ENCODE data around the gene SPTBN1. TPM values are rescaled to one million over a fixed set of nuclear protein-coding genes. Genes with fewer than 3 reads are reported as not detected.

The SPTBN1 gene
- total RNA-seq, 1 donor from 2014 or later: 224 TPM

DNA sequence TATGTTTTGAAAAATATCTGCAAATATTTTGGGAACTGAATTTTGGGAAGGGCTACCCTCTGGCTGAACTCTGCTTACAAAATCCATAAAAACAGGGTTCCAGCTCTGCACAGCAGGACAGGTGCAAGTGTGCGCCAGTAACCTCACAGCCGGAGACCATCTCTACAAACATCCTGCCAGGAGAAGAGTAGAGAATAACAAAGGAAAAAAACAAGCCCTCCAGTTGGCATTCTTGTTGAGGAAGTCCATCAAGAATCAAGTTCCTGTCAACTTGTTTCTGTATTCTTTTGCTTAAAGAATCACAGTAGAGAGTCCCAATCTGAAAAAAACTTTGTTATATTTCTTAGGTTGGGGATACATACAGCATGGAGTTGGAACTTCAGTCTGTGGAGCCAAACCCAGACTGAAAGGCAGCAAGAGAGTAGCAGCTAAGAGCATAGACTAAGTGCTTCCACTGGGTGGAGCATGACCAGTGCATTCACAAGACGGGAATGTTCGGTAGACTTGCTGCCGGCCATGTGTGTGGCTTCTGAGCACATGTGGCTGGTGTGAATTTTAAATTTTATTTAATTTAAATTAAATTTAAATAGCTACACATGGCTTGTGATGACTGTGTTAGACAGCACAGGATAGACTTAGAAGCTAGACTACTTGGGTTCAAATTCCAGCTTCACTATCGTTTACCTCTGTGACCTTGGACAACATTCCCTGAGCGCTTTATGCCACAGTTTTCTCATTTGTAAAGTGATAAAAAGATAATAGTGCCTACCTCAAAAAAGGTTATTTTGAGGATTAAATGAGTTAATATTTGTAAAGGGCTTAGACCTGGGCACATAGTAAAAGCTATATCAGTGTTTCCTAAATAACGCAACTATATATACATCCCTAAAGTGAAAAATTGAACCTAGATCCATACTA, 41.9 kb downstream of the SPTBN1 start:
- no peak overlapping the region for H3K4me3 ChIP-seq (ENCODE audit: low read depth, low read length)
- TF ChIP-seq, protein P1, sequence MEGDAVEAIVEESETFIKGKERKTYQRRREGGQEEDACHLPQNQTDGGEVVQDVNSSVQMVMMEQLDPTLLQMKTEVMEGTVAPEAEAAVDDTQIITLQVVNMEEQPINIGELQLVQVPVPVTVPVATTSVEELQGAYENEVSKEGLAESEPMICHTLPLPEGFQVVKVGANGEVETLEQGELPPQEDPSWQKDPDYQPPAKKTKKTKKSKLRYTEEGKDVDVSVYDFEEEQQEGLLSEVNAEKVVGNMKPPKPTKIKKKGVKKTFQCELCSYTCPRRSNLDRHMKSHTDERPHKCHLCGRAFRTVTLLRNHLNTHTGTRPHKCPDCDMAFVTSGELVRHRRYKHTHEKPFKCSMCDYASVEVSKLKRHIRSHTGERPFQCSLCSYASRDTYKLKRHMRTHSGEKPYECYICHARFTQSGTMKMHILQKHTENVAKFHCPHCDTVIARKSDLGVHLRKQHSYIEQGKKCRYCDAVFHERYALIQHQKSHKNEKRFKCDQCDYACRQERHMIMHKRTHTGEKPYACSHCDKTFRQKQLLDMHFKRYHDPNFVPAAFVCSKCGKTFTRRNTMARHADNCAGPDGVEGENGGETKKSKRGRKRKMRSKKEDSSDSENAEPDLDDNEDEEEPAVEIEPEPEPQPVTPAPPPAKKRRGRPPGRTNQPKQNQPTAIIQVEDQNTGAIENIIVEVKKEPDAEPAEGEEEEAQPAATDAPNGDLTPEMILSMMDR (conservative IDR thresholded peaks at IDR 0.05; ENCODE audit: low read depth, low read length): peak; percentile 61
- no peak for DNase-seq (ENCODE audit: low read depth)

DNA sequence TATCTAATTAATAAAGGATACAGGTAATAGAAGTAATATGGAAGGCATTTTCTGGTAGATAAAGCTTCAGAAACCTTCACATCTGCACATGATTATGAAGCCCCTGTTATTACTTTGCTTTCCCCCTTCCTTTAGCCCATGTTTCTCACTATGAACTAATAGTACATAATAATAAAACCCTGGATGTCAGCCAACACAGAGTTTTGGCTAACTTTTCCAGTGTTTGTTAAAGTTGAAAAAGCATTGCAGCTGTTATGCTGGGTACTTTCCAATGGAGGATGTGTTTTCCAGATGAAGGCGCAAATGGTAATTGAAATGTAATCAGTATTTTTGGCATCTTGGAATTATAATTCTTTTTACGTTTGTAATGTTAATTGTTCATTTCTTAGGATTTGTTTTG, 43.5 kb downstream of the SPTBN1 start:
- H3K4me3 ChIP-seq (ENCODE audit: low read depth, low read length): no peak overlapping the region
- TF ChIP-seq, protein P1 (conservative IDR thresholded peaks at IDR 0.05; ENCODE audit: low read depth, low read length): no peak
- no peak for DNase-seq (ENCODE audit: low read depth)

DNA sequence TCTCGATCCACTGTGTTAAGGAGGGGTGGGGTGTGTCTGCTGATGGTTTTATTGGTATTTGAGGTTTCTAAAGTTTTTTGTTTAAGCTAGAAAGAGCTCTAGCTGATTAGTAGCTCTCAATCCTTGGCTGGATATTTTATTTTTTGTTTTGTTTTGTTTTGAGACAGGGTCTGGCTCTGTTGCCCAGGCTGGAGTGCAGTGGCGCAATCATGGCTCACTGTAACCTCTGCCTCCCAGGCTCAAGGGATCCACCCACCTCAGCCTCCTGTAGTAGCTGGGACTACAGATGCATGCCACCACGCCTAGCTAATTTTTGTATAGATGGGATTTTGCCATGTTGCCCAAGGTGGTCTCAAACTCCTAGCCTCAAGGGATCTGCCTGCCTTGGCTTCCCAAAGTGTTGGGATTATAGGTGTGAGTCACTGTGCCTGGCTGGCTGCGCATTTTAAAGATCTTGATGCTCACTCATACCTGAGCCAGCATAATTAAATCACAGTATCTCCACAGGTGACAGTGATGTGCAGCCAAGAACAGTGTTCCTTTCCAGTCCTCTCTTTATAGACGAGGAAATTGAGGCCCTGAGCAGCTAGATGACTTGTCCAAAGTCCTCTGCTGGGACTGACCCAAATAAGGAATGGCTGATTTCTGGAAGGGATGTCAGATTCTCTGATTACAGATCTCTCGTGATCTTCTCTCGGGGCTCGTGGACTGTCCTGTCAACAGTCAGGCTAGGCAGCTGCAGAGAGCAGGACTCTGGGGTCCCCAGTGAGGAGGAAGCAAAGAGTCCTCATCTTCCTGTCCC, 44.5 kb downstream of the SPTBN1 start:
- TF ChIP-seq, protein P1 (conservative IDR thresholded peaks at IDR 0.05; ENCODE audit: low read depth, low read length): no peak
- DNase-seq (ENCODE audit: low read depth): no peak
- H3K4me3 ChIP-seq (ENCODE audit: low read depth, low read length): no peak overlapping the region

DNA sequence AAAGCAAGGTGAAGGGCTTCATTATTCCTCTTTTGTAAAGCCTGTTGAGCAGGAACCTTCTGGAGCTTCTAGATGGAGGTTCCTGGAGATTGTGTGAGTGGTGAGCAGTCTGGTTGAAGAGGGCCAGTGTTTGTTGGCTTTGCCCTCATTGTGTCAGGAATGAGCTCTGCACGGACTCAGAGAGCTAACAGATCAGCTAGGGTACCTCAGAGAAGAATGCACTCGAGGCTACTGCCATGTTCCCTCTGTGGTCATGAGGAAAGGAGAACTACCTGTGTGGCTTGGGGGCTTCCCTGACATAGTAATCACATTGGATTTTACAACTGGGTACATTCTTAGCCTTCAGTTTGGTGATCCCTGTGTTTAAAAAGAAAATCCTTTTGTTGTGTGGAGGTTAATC, 46.6 kb downstream of the SPTBN1 start:
- H3K4me3 ChIP-seq (ENCODE audit: low read depth, low read length): no peak overlapping the region
- TF ChIP-seq, protein P1 (conservative IDR thresholded peaks at IDR 0.05; ENCODE audit: low read depth, low read length): no peak
- DNase-seq (ENCODE audit: low read depth): no peak

DNA sequence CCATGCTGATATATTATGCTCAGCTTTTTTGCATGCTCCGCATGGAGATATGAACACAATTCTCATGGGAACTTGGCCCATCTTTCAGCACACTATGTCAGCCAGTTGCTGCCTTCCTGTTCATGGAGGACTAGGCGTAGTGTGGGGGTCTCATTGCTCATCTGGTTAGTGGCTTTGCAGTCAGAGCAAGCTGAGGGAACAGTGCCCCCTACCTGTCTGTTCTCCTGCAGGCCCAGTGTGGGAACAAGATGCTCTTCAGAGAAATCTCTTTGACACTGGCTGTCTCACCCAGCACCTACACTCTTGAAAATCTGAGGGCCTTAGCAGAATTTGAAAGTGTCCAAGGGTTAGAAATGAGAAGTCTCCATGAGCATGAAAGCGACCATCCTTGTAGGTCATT, 47.1 kb downstream of the SPTBN1 start:
- DNase-seq (ENCODE audit: low read depth): no peak
- TF ChIP-seq, protein P1 (conservative IDR thresholded peaks at IDR 0.05; ENCODE audit: low read depth, low read length): peak; percentile 88
- no peak overlapping the region for H3K4me3 ChIP-seq (ENCODE audit: low read depth, low read length)

DNA sequence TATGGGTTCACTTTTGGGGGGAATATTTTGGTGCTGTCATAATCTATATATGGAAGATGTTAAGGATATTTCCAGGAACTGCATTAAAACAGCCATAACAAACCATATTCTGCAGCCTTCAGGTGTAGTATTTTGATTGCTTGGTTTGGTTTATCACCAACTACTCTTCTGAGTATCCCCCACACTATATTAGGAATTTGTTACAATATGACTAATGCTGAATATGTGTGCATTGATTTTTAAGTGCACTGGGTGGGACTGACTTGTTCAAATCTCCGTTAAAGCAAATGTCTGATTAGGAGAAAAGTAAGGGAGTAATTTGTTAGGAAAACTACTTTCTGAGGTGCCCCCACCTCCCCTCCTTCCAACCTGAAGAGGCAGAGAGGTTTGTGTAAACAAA, 47.7 kb downstream of the SPTBN1 start:
- no peak overlapping the region for H3K4me3 ChIP-seq (ENCODE audit: low read depth, low read length)
- TF ChIP-seq, protein P1 (conservative IDR thresholded peaks at IDR 0.05; ENCODE audit: low read depth, low read length): no peak
- no peak for DNase-seq (ENCODE audit: low read depth)

Data from epithelial cell of proximal tubule (primary cell).